Fibroblast of gingiva (primary cell): ENCODE measurements around the gene KCNQ5.

Source experiments
- DNase-seq: peaks from one replicate; pipeline ENCODE4 v3.0.0-alpha.2; 2011; ENCODE audit warnings: low read depth

The KCNQ5 gene

GRCh38 chr6:73054958-73055357 is 433.1 kb downstream of the KCNQ5 start:
- DNase-seq: no peak

- no peak for DNase-seq
These were observed 436.9 kb downstream of the KCNQ5 start for GRCh38 chr6:73058736-73059135.

DNA sequence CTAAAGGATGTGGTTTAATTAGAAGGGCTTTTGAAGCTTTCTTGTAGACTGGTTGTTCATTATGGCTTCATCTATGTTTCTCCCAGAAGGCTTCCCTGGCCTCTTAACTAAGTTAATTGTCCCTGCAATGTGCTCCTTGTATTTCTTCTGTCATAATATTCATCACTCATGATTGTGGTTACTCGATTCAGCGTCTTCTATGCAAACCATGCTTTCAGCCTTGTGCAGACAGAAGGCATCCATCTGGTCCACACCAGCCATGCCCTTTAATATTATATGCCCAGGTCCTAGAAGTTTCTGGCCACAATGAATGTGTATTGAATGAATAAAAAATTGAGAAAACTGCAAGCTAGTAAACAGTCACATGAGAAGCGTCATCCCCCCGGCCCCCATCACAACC is 440.3 kb downstream of the KCNQ5 start:
- no peak for DNase-seq

DNA sequence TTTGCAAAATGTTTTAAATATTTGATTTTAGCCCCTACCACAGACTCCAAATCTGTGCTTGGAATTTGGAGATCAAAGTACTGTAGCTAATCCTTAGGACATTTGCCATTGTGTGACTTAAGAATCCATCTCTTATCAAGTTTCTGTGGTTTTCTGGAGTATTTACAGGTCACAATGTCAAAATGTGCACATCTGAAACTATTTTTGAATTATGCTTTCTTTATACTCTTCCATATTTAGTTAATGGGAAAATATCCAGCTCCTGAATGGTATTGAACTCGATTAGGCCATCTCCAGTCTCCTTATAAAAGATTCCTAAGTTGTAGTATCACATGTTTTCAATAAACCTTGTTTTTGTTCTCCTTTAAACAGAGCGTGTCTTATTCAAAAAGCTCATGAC is 441.0 kb downstream of the KCNQ5 start:
- DNase-seq: peak; percentile 18

DNA sequence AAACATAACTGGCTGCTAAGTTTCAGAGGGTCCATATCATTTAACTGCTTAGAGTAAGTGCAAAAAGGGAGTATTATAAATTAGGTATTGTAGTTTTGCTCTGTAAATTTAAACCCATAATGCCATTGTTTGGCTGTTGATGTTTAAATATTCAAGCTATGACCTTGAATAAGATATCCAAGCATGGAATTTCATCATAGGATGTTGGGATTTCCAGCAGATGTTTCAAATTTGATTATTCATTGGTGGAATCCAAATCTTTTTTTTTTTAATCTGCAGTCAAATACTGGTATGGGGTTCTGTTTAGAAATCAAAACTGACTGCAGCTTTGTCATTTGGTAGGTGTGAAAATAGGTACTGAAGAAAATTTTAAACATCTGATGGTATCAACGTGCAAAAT is 442.4 kb downstream of the KCNQ5 start:
- peak; percentile 26 for DNase-seq

GRCh38 chr6:73073238-73073637 is 451.4 kb downstream of the KCNQ5 start:
- DNase-seq: no peak

DNA sequence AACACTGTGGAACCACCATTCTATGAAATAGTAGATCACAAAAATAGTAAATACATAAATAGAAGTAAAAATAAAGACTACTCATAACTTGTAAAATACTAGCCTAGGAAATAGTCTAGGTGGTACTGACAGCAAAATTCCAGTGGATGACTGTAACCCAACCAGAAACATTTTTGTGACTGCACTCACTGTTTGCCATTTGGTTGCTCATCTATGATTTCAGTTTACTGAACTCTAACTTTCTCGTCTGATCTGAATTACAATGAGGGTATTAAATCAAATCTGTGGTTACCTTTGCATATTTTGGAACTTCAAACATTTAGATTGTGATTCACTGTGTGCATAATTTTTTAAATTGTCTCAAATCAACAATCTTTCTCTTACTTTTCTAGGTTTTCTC is 452.3 kb downstream of the KCNQ5 start:
- DNase-seq: no peak

DNA sequence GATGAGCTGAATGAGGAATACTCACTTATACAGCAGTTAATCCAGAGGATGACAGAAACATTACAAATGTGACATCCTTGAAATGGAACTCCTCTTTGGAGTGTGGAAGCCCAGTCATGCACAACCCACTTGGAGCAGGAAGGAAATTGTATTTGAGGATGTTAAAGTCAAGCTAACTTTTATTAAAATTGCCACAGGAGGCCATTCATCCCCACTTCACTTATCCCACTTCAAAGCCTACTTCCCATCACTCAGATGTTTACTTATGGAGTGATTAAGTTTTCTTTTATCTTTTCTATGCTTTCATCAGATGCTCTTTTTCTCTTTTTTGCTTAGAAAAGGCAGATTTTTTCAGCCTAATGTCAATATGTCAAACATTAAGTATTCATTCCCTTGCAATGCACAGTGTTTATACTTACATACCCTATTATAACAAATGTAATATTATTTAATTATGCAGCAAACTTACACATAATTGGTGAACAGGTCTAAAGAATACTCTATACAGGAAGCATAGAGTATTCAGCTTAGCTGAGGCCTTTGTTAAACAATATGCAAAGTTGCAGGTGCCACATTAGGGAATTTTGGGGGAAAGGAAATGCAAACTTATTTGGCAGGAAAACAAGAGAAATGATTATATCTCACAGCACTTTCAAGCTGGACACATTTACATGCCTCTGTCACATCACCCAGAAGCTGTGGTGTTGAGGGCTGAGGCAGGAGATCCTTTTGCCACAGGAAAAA is 454.5 kb downstream of the KCNQ5 start:
- no peak for DNase-seq

DNA sequence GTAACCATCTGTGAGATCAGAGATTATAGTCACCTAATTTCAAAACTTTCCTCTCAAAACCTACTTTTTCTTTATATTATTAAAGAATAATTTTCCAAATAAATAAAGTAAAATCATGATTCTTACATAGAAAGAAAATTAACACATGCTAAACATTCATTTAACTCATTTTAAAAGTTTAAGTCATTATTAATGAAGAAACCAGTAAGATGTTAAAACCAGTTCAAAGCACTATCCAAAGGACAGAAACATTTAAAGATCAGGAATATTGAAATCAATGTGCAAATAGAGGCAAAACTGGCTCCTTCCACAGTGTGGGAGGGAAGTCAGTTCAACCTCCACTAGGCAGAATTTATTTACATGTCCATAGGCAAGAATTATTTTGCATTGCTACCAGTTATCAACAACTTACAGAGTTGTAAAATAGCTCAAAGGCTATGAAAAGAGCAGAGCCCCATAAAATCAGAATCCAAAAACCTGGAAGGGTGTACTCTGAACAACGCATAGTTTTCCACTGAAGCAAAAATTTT is 456.5 kb downstream of the KCNQ5 start:
- DNase-seq: no peak

DNA sequence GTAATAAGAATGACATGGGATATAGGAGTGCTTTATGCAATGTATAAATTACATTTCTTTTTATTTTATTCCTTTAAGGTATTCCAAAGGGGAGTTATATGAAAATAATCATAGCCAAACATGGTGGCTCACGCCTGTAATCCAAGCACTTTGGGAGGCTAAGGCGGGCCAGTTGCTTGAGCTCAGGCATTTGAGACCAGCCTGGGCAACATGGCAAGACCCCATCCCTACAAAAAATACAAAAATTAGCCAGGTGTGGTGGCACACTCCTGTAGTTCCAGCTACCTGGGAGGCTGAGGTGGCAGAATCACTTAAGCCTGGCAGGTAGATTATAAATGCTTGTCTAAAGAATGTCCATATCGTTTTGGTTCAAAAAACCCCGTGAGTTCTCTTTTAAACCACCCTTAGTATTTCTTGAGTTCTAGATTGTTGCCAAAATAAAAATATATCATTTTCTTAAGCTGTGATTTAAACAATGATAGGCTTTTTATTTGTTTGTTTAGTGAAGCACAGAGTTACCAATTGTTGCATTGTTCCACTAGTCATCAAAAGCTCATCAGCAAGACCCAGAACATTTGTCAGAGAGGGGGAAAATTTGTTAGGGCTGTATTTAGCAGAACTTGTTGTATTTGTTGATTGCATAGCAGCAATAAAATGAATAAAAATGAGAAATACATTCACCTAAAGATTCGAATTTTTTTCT is 457.2 kb downstream of the KCNQ5 start:
- no peak for DNase-seq

DNA sequence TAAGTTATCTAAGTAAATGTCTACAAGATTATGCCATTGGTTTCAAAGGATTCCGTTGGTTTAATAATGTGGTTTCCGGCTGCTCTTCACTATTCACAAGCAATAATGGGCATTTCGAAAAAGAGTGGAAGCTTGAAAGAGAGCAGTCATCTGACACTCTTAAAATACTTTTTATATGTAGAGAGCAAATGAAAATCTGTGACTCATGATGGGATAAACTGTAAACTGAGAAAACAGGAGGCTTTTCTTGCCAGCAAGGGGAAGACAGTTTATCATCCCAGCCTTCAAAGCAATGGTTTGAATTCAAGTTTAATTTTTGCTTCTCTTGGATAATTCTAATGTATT is 457.7 kb downstream of the KCNQ5 start:
- DNase-seq: no peak

GRCh38 chr6:73079978-73080377 is 458.1 kb downstream of the KCNQ5 start:
- no peak for DNase-seq

DNA sequence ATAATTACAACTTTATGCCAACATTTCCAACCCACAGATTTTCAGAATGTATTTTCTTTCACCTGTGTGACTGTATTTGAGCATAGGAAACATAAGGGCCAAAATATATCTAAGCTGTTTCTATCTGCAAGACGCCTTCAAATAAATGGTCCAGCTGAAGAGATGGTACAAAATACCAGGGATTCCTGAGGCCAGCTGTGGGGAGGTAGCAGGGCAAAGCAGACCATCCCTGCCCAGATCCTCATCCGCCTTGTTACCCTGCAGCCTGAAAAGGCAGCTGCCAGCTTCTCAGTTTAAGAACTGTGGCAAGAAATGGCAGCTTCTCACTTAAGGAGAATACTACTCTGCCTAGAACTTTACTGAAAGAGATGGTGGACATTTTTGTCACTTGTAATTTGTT is 460.1 kb downstream of the KCNQ5 start:
- no peak for DNase-seq

DNA sequence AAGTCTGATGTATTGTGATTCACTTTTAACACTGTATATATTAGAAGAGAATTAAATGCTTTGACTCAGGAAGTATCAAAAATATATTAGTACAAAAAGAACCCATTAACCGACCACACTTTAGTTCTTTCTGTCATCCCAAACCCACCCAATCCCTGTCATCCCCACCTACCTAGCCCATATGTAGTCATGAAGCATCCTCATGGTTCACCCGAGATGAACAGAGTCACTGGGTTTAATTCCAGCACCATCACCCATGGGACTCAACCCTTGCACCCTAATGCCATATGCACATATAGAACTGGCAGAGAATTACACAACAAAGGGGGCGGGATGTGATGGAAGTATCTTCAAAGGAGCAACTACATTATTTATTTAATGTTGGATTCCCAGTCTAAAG is 462.0 kb downstream of the KCNQ5 start:
- DNase-seq: no peak

DNA sequence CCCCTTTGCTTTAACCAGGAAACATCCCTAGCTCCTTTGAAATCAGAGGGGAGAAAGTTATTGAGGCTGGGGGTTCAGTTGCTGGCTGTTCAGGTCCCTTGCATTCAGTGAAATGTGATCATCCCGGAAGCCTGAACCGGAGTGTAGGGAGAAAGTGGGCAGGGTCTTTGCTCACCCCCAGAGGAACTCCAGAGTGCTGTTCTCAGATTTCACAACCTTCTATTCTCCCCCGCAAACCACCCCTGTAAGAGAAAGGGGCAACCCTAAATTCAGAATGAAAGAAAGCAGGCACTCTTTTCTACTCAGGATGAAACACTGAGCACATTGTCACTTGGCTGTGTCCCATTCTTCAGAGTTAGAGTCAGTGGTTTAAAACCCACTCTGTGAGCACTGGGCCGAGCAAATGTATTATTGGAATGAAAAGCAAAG is 463.6 kb downstream of the KCNQ5 start:
- no peak for DNase-seq

DNA sequence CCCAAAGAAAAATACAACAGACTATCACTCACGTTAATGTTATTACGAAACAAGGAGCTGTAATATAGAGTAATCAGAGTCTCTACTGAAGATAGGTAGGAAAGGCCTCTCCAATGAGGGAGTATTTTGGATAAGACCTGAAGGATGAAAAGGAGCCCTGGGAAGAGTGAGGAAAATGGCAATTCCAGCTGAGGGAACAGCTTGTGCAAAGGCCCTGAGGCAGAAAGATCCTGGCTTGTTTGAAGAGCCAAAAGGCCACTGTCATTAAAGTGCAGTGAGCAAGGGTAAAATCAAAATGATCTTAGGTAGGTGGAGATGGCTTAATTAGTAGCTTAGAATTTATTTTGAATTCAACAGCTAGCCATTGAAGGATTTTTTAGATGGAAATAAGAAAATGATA is 464.9 kb downstream of the KCNQ5 start:
- DNase-seq: no peak

- no peak for DNase-seq
These were observed 466.4 kb downstream of the KCNQ5 start for GRCh38 chr6:73088138-73088813.

- DNase-seq: no peak
These were observed 483.1 kb downstream of the KCNQ5 start for GRCh38 chr6:73104921-73105320.

DNA sequence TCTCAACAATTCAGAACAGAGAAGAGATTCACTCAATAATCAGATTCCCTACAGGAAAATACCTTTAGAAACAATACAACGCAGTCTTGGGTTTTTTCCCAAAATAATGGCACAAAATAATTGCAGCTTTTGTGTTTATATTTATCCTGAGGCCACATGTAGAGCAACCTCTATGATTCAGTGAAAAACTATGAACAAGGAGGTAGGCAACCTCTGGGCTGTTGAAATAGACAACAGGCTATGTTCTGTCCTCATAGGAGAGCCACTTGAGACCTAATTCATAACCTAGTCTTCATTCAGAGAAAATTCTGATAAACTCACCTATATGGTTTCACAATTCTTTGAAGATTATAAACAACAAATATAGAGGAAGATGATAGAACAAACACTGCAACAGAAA is 485.2 kb downstream of the KCNQ5 start:
- DNase-seq: no peak

GRCh38 chr6:73108949-73109348 is 487.1 kb downstream of the KCNQ5 start:
- DNase-seq: no peak

GRCh38 chr6:73109659-73110058 is 487.8 kb downstream of the KCNQ5 start:
- DNase-seq: no peak

GRCh38 chr6:73116330-73116729 is 494.5 kb downstream of the KCNQ5 start:
- DNase-seq: no peak

- DNase-seq: no peak
These were observed 499.6 kb downstream of the KCNQ5 start for GRCh38 chr6:73121421-73121993.
